K562 (cell line): ENCODE measurements around the gene ADPRHL1. TPM values are rescaled to one million over a fixed set of nuclear protein-coding genes. Genes with fewer than 3 reads are reported as not detected.

Experiments used
- ATAC-seq: fragments of 200-7000 bp; cut with Tn5 transposase; 3 replicates; pipeline ENCODE4 v1.9.1; 2020; ENCODE audit warnings: moderate library complexity
- BruUV-seq: library from RNA; stranded (reverse); fragments of 400-500 nt; replicated peaks from 2 replicates; lab custom pipeline; 2021; lab: Mats Ljungman, UMichigan
- CTCF ChIA-PET: fragments of 300-600 bp; formaldehyde crosslinking; extraction: SDS; loops from one replicate; lab custom pipeline; 2021; ENCODE audit warnings: low intra/inter-chr PET ratio; lab: Yijun Ruan, JAX
- POLR2A ChIA-PET: fragments of 300-600, 350-650 bp; sonication (Branson Sonifier 250); formaldehyde crosslinking; extraction: SDS; loops from one replicate; lab custom pipeline; 2021; ENCODE audit warnings: antibody characterized with exemption, inconsistent platforms; lab: Yijun Ruan, JAX
- DNase-seq, 4 experiments: peaks; one replicate each; pipeline versions ENCODE4 v3.0.0 to v3.0.0-alpha.2; 2011 to 2018; ENCODE audit warnings: low spot score in 3 of 4, mixed read lengths in 3 of 4; ENCODE audit errors: extremely low read depth in 1 of 4
- FAIRE-seq: peaks from 2 replicates; lab custom pipeline; 2011; peaks lifted over from hg19 to GRCh38; lab: Jason Lieb, UNC
- H2AFZ ChIP-seq: 2 replicates; pipeline ENCODE4 v1.6.0; 2011; ENCODE audit warnings: low read depth, low read length, control low read depth, inconsistent platforms
- H3K27ac ChIP-seq: fragments of 200-600 bp; 3 replicates; pipeline ENCODE4 v1.8.0; 2011; ENCODE audit warnings: low read depth, mild to moderate bottlenecking, control low read depth, inconsistent platforms, low read length, moderate library complexity, mixed read lengths; ENCODE audit errors: extremely low read depth
- H3K27me3 ChIP-seq, 2 experiments: fragments of 300-600 bp in 1 of 2; 2 replicates in 1 of 2; 3 replicates in 1 of 2; pipeline versions ENCODE4 v1.6.0 to v1.8.0; 2011; ENCODE audit warnings: inconsistent platforms in 2 of 2, low read length in 2 of 2, mild to moderate bottlenecking in 1 of 2, mixed read lengths in 1 of 2, moderate library complexity in 1 of 2; ENCODE audit not compliant: control insufficient read depth in 2 of 2, insufficient read depth in 2 of 2
- H3K36me3 ChIP-seq: fragments of 300-600 bp; 3 replicates; pipeline ENCODE4 v1.8.0; 2011; ENCODE audit warnings: mild to moderate bottlenecking, low read length, inconsistent platforms; ENCODE audit not compliant: control insufficient read depth, insufficient read depth
- H3K4me1 ChIP-seq, 2 experiments: fragments of 200-600 bp in 1 of 2; replicated peaks in 1 of 2; 2 replicates in 1 of 2; 3 replicates in 1 of 2; pipeline versions ENCODE4 v1.5.1 to v1.8.0; 2011; ENCODE audit warnings: inconsistent platforms in 2 of 2, low read length in 2 of 2, mild to moderate bottlenecking in 1 of 2, mixed read lengths in 1 of 2, moderate library complexity in 1 of 2; ENCODE audit not compliant: control insufficient read depth in 2 of 2, insufficient read depth in 2 of 2
- H3K4me2 ChIP-seq: 2 replicates; pipeline ENCODE4 v1.6.1; 2011; ENCODE audit warnings: low read length, control low read depth, inconsistent platforms, mixed read lengths; ENCODE audit not compliant: insufficient read depth
- H3K4me3 ChIP-seq: fragments of 200-600 bp; sonication (generic), shearing (Covaris generic); 2 replicates; pipeline ENCODE4 v1.5.1; 2016; ENCODE audit warnings: control low read depth, inconsistent platforms
- H3K79me2 ChIP-seq: fragments of 200-600 bp; 3 replicates; pipeline ENCODE4 v1.8.0; 2011; ENCODE audit warnings: low read length, inconsistent platforms; ENCODE audit not compliant: control insufficient read depth, insufficient read depth
- H3K9ac ChIP-seq, 2 experiments: 2 replicates each; pipeline versions ENCODE4 v1.6.0 to v1.6.1; 2011; ENCODE audit warnings: low read depth in 2 of 2, low read length in 2 of 2, control low read depth in 1 of 2, inconsistent platforms in 1 of 2, mild to moderate bottlenecking in 1 of 2, mixed read lengths in 1 of 2; ENCODE audit not compliant: insufficient read depth in 1 of 2
- H3K9me1 ChIP-seq: one replicate; pipeline ENCODE4 v1.6.0; 2011; ENCODE audit warnings: inconsistent platforms, mild to moderate bottlenecking, low read length, moderate library complexity; ENCODE audit not compliant: control insufficient read depth, insufficient read depth
- H3K9me3 ChIP-seq: replicated peaks from 2 replicates; pipeline ENCODE4 v1.5.1; 2011; ENCODE audit warnings: low read depth, low read length, inconsistent platforms; ENCODE audit not compliant: control insufficient read depth, insufficient read depth
- H4K20me1 ChIP-seq: replicated peaks from 2 replicates; pipeline ENCODE4 v1.6.1; 2011; ENCODE audit warnings: low read length, inconsistent platforms, mixed read lengths; ENCODE audit not compliant: control insufficient read depth, insufficient read depth
- CBX8 ChIP-seq: fragments of 200-600 bp; sonication (generic); IDR thresholded peaks from 2 replicates; pipeline ENCODE4 v1.6.1; 2012; ENCODE audit warnings: borderline replicate concordance, mixed run types, low read depth, mild to moderate bottlenecking, moderate library complexity, mixed read lengths, low read length, control low read depth, inconsistent platforms; ENCODE audit not compliant: poor library complexity, severe bottlenecking; ENCODE audit errors: extremely low read depth
- DPF2 ChIP-seq: fragments of 450-650 bp; IDR thresholded peaks from 2 replicates; pipeline ENCODE4 v1.6.1; 2016
- ELF1 ChIP-seq: fragments of 200-800 bp; sonication (Bioruptor generic); IDR thresholded peaks from 2 replicates; pipeline ENCODE4 v1.6.1; 2016; ENCODE audit warnings: missing genetic modification characterization, missing compliant biosample characterization
- GTF2F1 ChIP-seq: IDR thresholded peaks from 2 replicates; pipeline ENCODE4 v1.6.1; 2011; ENCODE audit warnings: low read depth, low read length, improper control_type of control experiment
- KAT8 ChIP-seq: fragments of 450-650 bp; IDR thresholded peaks from 2 replicates; pipeline ENCODE4 v1.6.1; 2016; ENCODE audit warnings: low read depth, mild to moderate bottlenecking
- NFRKB ChIP-seq: fragments of 450-650 bp; IDR thresholded peaks from 2 replicates; pipeline ENCODE4 v1.6.1; 2016; ENCODE audit warnings: low read depth
- PATZ1 ChIP-seq: fragments of 250-450 bp; sonication (Bioruptor Pico); IDR thresholded peaks from 2 replicates; pipeline ENCODE4 v1.5.0; 2020; ENCODE audit warnings: mild to moderate bottlenecking, borderline replicate concordance
- PML ChIP-seq: IDR thresholded peaks from 2 replicates; pipeline ENCODE4 v1.6.1; 2012; ENCODE audit warnings: low read length, inconsistent platforms
- SIN3B ChIP-seq: fragments of 450-650 bp; IDR thresholded peaks from 2 replicates; pipeline ENCODE4 v1.6.1; 2017; ENCODE audit warnings: low read depth, mild to moderate bottlenecking, moderate library complexity
- SRSF1 ChIP-seq: fragments of 200-400 bp; formaldehyde crosslinking; IDR thresholded peaks from 2 replicates; pipeline ENCODE4 v1.6.1; 2017; ENCODE audit warnings: mild to moderate bottlenecking, low read depth, low read length, moderate library complexity
- TFAM ChIP-seq: fragments of 250-450 bp; sonication (Bioruptor Pico); conservative IDR thresholded peaks from 2 replicates; pipeline ENCODE4 v1.5.0; 2021; ENCODE audit warnings: mild to moderate bottlenecking, moderate library complexity
- XRCC5 ChIP-seq: fragments of 200-400 bp; formaldehyde crosslinking; IDR thresholded peaks from 2 replicates; pipeline ENCODE4 v1.6.1; 2017; ENCODE audit warnings: low read depth, mild to moderate bottlenecking, low read length
- ZNF212 ChIP-seq: fragments of 450-650 bp; formaldehyde crosslinking; IDR thresholded peaks from 2 replicates; pipeline ENCODE4 v1.4.0; 2020; ENCODE audit warnings: mild to moderate bottlenecking
- ZNF347 ChIP-seq: fragments of 450-650 bp; formaldehyde crosslinking; IDR thresholded peaks from 2 replicates; pipeline ENCODE4 v1.4.0; 2020; ENCODE audit warnings: low read depth, mild to moderate bottlenecking, moderate library complexity
- WGBS: fragments of 100-300 bp; shearing (Covaris generic); methylation state at CpG from one replicate; pipeline ENCODE4 v1.1.6; 2016; ENCODE audit warnings: low coverage, mixed read lengths; ENCODE audit not compliant: insufficient coverage; ENCODE audit errors: missing lambda C conversion rate; 5-methylcytosine and 5-hydroxymethylcytosine counted together
- in situ Hi-C: fragments of 300-500 bp; cut with MboI; formaldehyde crosslinking; loops from 4 replicates; pipeline ENCODE4 v1.15.0; 2018; ENCODE audit warnings: inconsistent platforms, mixed read lengths
- intact Hi-C: fragments of 100-400 bp; cut with micrococcal nuclease; formaldehyde crosslinking; loops from 2 replicates; pipeline ENCODE4 v1.14.2; 2022
- polyA plus RNA-seq, 8 experiments: library from polyadenylated mRNA; depleted of rRNA in 4 of 8; stranded (reverse) in 5 of 8; unstranded in 3 of 8; fragments of >200 nt; fragmentation: Nextera tagmentation in 2 of 8; fragmentation: Illumina TruSeq in 1 of 8; extraction: Ambion mirVana in 2 of 8; extraction: Trizol in 1 of 8; gene quantifications; 2 replicates each; pipeline versions ENCODE4 v1.2.1 to v1.2.3, GENCODE V29; 2011 to 2014; ENCODE audit warnings: inconsistent platforms in 1 of 8, missing spikeins in 1 of 8
- total RNA-seq, 7 experiments: library from RNA; depleted of rRNA in 6 of 7; stranded (reverse); fragments of >200 nt in 6 of 7; fragmentation: Illumina TruSeq in 2 of 7; extraction: Trizol in 2 of 7; gene quantifications; 2 replicates each; pipeline versions ENCODE4 v1.2.1 to v1.2.3, GENCODE V29; 2011 to 2021; ENCODE audit warnings: low replicate concordance in 1 of 7
- TF ChIP-seq, protein P1 (sequence below): sonication (generic); formaldehyde crosslinking; IDR thresholded peaks from 2 replicates; pipeline ENCODE4 v1.8.1; 2023; ENCODE audit warnings: mild to moderate bottlenecking, missing genetic modification reagents
- TF ChIP-seq, protein P2 (sequence below): fragments of 250-450 bp; sonication (Bioruptor Pico); IDR thresholded peaks from 2 replicates; pipeline ENCODE4 v1.9.0; 2021; ENCODE audit warnings: mild to moderate bottlenecking, inconsistent platforms
- TF ChIP-seq, protein P3 (sequence below): sonication (generic); formaldehyde crosslinking; IDR thresholded peaks from 2 replicates; pipeline ENCODE4 v1.9.0; 2022; ENCODE audit warnings: mild to moderate bottlenecking, missing genetic modification reagents

The ADPRHL1 gene
- total and polyA plus RNA-seq, 9 of the 15 experiments (the other 6 are each of a cell fraction or from before 2014, with no cell fraction given), result 0.06 to 0.76 (median 0.37) TPM; not detected in 1

- in situ Hi-C loops, result no loop called here
- Histone ChIP-seq H3K9me1 (no peaks in the 10 kb centered on the region), H3K4me2 (no peak overlapping the region), H2AFZ (no peak overlapping the region), H3K9ac (0 out of 4 replicates have a peak overlapping the region, but pooled peaks of 1 of the 2 experiments have one; percentile 20), H3K9me3 (no peaks in the 10 kb centered on the region), H3K4me1 (no peaks in the 10 kb centered on the region), H3K27ac (no peak overlapping the region), H3K4me3 (no peak overlapping the region), H3K79me2 (no peaks in the 10 kb centered on the region; the same call in 2 of the 3 replicates), H4K20me1 (no peaks in the 10 kb centered on the region), H3K36me3 (peaks cover 34% of the 10 kb centered on the region; the same call in 2 of the 3 replicates), H3K27me3 (no peaks in the 10 kb centered on the region)
- intact Hi-C loops, result no loop called here
- BruUV-seq, result no TSS peak
- no peak for ATAC-seq
- POLR2A ChIA-PET, result interaction anchor here (0.6 to 1.4 kb wide), 4 partner anchors 15 to 268 kb away, joined by 3 to 4 read pairs (median 3); no protein-coding TSS in a partner anchor
- CTCF ChIA-PET, result no interaction called here
- no peak for FAIRE-seq
- no peak for DNase-seq
- 86% methylated on average over 7 of the region's 7 CpGs for WGBS
- no peak for TF ChIP-seq PATZ1 (CRISPR knock-in tag)
- TF ChIP-seq, protein P1, sequence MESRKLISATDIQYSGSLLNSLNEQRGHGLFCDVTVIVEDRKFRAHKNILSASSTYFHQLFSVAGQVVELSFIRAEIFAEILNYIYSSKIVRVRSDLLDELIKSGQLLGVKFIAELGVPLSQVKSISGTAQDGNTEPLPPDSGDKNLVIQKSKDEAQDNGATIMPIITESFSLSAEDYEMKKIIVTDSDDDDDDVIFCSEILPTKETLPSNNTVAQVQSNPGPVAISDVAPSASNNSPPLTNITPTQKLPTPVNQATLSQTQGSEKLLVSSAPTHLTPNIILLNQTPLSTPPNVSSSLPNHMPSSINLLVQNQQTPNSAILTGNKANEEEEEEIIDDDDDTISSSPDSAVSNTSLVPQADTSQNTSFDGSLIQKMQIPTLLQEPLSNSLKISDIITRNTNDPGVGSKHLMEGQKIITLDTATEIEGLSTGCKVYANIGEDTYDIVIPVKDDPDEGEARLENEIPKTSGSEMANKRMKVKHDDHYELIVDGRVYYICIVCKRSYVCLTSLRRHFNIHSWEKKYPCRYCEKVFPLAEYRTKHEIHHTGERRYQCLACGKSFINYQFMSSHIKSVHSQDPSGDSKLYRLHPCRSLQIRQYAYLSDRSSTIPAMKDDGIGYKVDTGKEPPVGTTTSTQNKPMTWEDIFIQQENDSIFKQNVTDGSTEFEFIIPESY, result no peak
- no peak for TF ChIP-seq SIN3B
- TF ChIP-seq CBX8, result no peak
- no peak for TF ChIP-seq ZNF347
- TF ChIP-seq, protein P2, sequence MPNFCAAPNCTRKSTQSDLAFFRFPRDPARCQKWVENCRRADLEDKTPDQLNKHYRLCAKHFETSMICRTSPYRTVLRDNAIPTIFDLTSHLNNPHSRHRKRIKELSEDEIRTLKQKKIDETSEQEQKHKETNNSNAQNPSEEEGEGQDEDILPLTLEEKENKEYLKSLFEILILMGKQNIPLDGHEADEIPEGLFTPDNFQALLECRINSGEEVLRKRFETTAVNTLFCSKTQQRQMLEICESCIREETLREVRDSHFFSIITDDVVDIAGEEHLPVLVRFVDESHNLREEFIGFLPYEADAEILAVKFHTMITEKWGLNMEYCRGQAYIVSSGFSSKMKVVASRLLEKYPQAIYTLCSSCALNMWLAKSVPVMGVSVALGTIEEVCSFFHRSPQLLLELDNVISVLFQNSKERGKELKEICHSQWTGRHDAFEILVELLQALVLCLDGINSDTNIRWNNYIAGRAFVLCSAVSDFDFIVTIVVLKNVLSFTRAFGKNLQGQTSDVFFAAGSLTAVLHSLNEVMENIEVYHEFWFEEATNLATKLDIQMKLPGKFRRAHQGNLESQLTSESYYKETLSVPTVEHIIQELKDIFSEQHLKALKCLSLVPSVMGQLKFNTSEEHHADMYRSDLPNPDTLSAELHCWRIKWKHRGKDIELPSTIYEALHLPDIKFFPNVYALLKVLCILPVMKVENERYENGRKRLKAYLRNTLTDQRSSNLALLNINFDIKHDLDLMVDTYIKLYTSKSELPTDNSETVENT (CRISPR knock-in tag), result no peak
- no peak for TF ChIP-seq XRCC5
- TF ChIP-seq DPF2, result no peak
- no peak for TF ChIP-seq TFAM
- no peak for TF ChIP-seq SRSF1
- no peak for TF ChIP-seq ELF1 (tag)
- TF ChIP-seq, protein P3, sequence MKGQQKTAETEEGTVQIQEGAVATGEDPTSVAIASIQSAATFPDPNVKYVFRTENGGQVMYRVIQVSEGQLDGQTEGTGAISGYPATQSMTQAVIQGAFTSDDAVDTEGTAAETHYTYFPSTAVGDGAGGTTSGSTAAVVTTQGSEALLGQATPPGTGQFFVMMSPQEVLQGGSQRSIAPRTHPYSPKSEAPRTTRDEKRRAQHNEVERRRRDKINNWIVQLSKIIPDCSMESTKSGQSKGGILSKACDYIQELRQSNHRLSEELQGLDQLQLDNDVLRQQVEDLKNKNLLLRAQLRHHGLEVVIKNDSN (CRISPR knock-in tag), result no peak
- no peak for TF ChIP-seq ZNF212 (CRISPR knock-in tag)
- TF ChIP-seq NFRKB, result no peak
- no peak for TF ChIP-seq GTF2F1
- no peak for TF ChIP-seq KAT8
- no peak for TF ChIP-seq PML
These were observed 16.3 kb upstream of the ADPRHL1 start for GRCh38 chr13:113469582-113469981.
